Measurements from ENCODE around the gene TATDN3. TPM values are rescaled to one million over a fixed set of nuclear protein-coding genes. Genes with fewer than 3 reads are reported as not detected.
A peak's percentile ranks its signal among the peaks of the same experiment; 100 is the strongest.
"Not testable (repeated sequence)": the region's sequence is repeated elsewhere in the genome, so short reads cannot be mapped to it uniquely, and the experiment has no call there.

Gene TATDN3, protein sequence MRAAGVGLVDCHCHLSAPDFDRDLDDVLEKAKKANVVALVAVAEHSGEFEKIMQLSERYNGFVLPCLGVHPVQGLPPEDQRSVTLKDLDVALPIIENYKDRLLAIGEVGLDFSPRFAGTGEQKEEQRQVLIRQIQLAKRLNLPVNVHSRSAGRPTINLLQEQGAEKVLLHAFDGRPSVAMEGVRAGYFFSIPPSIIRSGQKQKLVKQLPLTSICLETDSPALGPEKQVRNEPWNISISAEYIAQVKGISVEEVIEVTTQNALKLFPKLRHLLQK
- 23.2 TPM for polyA plus RNA-seq (ENCODE audit: insufficient read length)
- long read RNA-seq, donor 1, transcript TATDN3-202 (10 exons, 2,389 nt), result major isoform, 5 of 10 reads
- long read RNA-seq, donor 1, partial matches to known transcripts, result 0 of 10 reads
- long read RNA-seq, donor 1, other reads (novel, unspliced or antisense), result 0 of 10 reads
- long read RNA-seq, donor 2, partial matches to known transcripts, result 0 of 6 reads
- long read RNA-seq, donor 2, other reads (novel, unspliced or antisense), result 0 of 6 reads
- long read RNA-seq, donor 3, partial matches to known transcripts, result 0 of 4 reads
- long read RNA-seq, donor 3, other reads (novel, unspliced or antisense), result 0 of 4 reads
- long read RNA-seq, donor 4, partial matches to known transcripts, result 0 of 1 reads
- long read RNA-seq, donor 4, other reads (novel, unspliced or antisense), result 0 of 1 reads
- long read RNA-seq, donor 5, transcript TATDN3-202 (10 exons, 2,389 nt), result major isoform, 5 of 38 reads
- long read RNA-seq, donor 5, transcript TATDN3-201 (10 exons, 2,321 nt), result major isoform, 5 of 38 reads
- long read RNA-seq, donor 5, partial matches to known transcripts, result 21 of 38 reads
- long read RNA-seq, donor 5, other reads (novel, unspliced or antisense), result 0 of 38 reads
- long read RNA-seq, donor 6, transcript TATDN3-202 (10 exons, 2,389 nt), result major isoform, 6 of 12 reads
- long read RNA-seq, donor 6, partial matches to known transcripts, result 0 of 12 reads
- long read RNA-seq, donor 6, other reads (novel, unspliced or antisense), result 0 of 12 reads
- long read RNA-seq, donor 7, partial matches to known transcripts, result 0 of 7 reads
- long read RNA-seq, donor 7, other reads (novel, unspliced or antisense), result 0 of 7 reads
- long read RNA-seq, donor 8, partial matches to known transcripts, result 0 of 2 reads
- long read RNA-seq, donor 8, other reads (novel, unspliced or antisense), result 0 of 2 reads

DNA sequence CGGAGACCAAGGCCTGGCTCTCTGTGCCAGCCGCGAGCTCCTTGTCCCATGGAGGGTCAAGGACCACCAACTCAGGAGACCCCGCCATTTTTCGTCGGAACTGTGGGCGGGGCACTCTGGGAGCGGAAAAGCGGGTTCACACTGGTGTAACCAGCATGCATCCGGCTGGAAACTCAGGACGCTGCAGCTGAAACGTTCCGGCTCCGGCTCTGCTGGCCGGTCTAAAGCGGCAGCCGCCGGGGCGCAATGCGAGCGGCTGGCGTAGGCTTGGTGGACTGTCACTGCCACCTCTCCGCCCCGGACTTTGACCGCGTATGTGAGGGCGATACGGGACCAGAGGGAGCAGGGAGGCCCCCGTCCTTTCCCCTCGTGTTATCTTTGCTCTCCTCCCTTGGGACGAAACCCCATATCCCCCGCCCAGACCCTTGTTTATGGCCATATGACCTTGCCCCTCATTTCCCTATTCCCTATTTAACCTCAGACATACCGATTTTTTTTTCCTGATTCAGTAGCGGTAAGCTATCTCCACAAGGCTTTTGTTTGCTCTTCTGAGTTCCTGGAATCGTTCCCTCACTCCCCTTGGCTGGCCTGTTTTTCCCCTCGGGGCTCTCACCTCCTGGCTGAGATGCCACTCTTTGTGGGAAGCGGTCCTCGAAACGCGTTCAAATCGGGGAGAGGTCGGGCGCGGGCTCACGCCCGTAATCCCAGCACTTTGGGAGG is at the start of gene TATDN3, which contains the start of gene NSL1:
Gene TATDN3, plus strand, starts transcription at position 219 of the 720 bp plus-strand sequence. Its CDS starts 28 bp downstream, at position 247.
Gene NSL1, minus strand, starts transcription at position 102 of the 720 bp plus-strand sequence. Its CDS starts 14 bp downstream, at position 88.
- DNase-seq, result peak; percentile 98

DNA sequence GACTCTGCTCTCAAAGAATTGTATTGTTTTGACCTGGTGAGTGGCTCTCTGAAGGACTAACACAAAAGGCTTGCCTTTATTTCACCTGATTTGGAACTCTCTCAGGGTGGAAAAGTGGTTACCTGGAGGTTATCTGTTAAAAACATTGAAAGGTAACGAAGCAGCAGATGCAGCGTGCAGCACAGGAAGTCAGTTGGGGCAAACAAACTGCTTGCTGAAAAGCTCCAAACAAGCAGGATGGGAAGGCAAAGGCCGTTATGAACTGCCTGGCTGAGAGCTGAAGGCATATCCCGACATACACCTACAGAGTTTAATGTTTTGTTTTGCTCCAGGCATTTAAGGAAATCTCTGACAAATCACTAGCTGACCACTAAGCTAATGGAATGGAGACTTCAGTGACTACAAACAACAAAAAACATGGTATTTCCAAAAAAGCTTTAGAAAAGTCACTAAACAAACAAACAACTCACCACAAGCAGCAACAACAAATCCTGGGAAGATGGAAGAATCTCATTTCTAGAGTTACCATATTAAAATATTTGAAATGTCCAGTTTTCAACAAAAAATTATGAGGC is 47.7 kb upstream of the TATDN3 start:
- DNase-seq, result no peak

DNA sequence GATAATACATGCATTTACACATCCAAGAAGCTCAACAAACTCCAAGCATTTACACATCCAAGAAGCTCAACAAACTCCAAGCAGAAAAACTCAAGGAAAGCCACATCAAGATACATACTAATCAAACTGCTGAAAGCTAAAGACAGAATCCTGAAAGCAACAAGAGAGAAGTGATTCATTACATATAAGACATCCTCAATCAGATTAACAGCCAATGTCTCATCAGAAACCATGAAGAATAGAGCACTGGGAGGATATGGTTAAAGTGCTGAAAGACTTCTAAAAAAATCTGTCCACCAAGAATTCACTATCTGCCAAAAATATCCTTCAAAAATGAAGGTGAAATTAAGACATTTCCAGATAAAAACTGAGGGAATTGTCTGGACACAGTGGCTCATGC is 46.4 kb upstream of the TATDN3 start:
- DNase-seq, result no peak

DNA sequence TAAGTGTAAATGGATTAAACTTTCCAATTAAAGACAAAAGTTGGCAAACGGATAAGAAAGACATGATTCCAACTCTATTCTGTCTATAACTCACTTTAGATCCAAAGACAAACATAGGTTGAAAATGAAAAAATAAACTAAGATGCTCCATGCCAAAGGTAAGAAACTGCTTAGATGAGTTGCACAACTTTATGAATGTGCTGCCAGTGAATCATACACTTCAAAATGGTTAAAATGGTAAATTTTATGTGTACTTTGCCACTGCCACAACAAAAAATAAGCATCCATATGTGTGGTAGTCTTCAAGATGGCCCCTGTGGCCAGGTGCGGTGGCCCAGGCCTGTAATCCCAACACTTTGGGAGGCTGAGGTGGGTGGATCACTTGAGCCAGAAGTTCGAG is 45.1 kb upstream of the TATDN3 start:
- DNase-seq, result no peak

DNA sequence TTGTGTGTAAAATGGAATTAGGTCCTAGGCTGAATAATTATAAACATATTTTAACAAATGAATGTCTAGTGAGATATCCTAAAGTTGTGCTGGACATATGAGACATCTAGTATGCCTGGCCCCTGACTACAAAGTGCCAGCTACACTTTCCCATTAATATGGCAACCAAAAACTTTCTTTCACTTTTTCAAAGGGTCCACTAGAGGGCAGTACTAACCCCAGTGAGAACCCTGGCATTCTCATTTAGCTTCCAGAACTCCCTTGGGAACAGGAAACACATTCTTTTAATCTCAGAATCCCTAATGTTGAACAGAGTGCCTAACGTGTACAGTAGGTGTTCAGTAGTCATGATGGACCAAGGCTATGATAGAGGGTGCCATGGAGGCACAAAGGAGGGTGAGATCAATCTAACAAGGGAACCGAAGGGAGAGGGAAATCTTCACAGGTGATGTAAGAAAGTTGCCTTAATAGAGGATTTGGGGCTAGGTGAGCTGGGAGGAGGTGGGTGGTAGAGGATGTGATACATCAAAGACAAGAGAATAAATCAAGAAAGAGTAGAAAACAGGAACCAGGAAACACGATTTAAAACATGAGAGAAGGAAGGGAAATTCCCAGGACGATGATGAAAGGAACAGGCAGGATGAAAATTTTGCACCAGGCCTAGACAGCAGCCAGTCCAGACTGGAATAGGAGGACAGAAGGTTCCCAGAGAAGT is 41.7 kb upstream of the TATDN3 start:
- peak; percentile 47 for DNase-seq

DNA sequence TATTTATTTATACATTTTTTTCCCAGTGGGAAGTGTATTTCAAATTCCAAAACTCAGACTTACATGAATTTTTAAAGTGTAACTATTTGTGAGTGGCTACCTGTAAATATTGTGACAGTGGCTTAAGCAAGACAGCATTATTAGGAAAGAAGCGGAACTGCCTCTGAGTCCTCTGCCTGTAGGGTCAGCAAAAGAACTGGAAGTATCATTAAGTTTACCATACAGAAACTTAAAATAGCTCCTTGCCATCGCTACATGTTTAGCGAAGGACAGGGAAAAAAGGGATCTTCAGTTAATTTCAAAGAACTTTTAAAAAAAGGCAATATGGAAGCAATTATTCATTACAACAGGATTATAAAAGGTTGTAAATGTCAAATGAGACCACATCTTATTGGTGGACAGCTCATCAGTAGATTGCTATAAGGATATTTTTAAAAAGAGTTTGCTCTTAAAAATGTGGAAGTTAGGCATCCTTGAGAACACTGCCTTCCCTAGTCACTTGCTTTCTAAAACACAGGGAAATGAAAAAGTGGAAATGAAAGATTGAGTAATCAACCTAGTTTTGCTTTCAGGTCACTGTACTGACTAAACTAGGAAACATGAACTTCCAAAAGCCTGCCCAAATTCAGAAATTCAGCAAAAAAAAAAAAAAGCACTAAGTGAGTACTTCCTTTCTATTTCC is 39.3 kb upstream of the TATDN3 start:
- no peak for DNase-seq

DNA sequence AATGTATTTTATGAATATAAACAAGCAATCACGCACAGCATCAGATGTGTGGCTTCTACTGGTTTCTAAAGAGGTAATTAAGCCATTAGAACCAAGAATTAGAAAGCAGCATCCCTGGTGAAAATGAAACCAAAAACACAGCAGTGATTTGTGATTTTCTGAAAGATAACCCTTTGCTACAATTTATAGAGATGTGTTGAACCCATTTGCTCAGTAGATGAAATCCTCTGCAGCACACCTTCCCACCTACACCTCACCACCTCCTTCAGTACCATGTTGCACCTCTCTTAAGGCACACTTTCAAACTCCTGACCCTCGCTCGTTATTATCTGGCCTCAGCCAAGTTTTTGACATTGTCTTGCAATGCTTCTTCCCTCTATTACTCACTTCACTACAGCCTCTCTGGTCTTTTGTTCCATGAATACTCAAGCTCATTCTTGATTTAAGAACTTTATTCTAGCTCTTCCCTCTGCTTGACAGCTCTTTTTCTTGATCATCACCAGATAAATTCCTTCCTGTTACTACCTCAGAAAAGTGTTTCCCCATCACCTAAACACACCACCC is 38.7 kb upstream of the TATDN3 start:
- no peak for DNase-seq

DNA sequence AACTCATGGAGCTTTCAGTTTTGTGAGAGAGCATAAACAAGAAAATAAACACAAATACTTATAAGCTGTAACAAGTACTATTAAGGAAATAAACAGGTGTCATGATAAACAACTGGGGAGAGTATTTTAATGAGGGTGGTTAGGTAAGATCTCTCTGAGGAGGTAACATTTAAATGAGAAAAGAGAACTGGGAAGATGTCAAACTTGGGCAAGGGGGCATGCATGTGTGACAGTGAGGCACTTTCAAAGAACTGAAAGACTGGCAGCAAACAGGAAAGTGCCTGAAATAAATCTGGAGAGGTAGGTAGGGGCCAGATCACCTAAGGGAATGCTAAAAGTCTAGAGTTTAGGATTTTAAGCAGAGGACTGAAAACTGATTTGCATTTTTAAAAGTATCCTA is 37.9 kb upstream of the TATDN3 start:
- no peak for DNase-seq

DNA sequence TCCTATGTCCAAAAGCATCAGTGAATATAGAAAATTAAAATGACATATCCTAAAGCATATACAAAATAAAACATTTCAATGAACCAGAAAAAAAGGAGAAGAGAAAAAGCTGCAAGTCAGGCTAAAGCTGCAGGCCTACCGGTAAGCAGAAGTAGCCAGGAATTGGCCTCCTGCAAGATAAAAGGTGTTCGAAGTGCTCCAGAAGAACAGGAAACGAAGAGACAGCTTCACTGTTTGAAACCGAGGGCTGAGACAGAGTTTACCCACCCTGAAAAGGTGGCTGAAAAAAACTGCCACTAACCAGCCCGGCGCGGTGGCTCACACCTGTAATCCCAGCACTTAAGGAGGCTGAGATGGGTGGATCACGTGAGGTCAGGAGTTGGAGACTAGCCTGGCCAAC is 37.5 kb upstream of the TATDN3 start:
- DNase-seq, result no peak

DNA sequence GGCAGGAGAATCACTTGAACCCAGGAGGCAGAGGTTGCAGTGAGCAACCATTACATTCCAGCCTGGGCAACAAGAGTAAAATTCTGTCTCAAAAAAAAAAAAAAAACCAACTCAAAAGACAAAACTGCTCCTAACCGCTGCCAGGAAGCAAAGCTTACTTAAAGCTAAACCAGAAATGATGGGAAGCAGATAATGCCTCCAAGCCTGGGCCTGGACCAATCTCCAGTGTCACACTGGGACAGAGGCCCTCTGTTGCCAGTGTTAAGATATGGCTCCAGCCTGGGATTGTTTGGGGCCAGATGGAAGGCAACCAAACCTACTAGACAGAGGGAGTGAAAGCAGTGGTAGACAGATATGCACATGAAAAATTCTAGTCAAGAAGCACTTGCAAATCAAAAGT is 37.0 kb upstream of the TATDN3 start:
- no peak for DNase-seq

DNA sequence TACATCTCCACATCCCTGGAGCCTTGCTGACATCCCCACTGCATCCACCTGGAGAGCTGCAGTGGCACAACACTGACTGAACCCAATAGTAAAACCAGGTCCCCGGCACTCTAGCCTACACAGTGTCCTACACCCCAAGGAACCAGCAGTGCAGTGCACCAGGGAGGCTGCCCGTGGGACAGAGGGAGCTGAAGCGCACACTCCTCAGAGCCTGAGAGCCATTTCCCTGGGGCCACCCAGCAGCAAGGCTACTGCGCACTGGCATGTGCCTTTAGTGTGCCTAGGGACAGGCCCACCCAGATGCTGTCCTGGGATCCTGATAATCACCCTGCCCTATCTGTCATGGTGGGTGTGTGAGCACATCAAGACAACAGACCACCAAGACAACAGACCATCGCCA is 32.0 kb upstream of the TATDN3 start:
- DNase-seq, result no peak

DNA sequence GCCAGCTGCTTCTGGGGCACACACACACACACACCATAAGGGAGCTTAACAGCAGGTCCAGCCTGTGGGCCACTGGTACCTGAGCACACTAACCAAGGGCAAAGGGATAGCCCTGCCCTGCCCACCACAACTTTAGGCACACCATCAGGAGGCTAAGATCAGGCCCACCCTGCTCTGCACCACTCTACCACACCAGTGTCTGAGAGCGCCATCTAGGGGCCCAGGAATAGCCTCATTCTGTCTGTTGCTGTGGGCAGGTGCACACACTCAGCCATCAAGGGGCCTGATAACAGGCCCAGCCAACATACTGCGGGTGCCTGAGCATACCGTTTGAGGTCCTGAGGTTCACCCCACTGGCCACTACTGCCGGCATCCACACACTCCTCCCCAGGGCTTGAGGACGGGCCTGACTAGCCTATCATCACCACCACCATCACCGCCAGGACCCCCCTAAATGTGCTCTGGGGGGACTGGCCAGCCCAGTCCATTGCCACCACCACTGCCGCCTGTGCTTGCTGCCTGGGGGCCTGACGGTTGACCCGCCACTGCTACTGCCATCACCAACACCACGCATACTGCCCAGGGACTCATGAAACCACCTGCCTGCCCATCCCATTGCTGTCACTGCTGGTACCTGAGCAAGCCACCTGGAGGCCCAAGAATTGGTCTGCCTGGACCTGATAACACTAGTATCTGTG is 31.4 kb upstream of the TATDN3 start:
- DNase-seq, result no peak

DNA sequence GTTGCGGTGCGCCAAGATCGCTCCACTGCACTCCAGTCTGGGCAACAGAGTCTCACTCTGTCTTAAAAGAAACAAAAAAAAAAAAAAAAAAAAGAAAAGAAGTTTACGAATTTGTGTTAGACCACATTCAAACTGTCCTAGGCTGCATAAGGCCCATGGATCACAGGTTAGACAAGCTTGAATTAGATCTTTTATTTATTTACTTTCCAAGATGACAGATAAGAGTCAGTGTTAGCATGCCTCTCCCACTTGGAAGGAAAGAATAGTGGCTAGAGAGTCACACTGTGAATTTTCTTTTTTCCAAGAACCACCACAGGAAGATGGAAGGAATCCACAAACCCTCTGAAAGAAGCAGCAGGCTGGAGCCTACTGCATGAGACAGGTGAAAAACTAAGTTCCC is 29.5 kb upstream of the TATDN3 start:
- DNase-seq, result no peak

DNA sequence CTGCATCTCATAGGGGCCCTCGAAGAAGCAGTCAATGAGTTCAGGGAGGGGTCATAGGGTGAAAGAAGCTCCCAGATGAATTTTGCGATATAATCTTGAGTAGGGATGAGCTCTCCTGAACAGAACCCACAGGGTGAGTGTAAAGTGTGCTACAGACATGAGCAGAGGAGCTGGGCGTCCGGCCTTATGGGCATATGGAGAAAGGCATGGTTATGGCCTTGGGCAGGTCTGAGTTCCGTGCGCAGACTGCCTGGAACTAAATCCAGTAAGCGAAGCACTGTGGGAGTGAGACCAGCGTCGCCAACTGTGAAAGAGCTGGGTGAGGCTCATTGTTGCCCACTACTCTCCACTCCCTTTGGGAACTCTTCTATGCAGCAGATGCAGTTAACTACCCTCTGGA is 28.9 kb upstream of the TATDN3 start:
- DNase-seq, result no peak

DNA sequence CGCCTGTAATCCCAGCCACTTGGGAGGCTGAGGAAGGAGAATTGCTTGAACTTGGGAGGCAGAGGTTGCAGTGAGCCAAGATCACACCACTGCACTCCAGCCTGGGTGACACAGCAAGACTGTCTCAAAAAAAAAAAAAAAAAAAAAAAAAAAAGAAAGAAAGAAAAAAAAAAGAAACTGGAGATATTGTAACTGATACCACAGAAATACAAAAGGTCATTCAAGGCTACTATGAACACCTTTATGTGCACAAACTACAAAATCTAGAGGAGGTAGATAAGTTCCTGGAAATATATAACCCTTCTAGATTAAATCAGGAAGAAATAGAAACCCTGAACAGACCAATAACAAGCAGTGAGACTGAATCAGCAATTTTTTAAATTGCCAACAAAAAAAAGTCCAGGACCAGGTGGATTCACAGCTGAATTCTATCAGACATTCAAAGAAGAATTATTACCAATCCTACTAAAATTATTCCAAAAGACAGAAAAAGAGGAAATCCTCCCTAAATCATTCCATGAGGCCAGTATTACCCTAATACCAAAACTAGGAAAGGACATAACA is 26.9 kb upstream of the TATDN3 start:
- DNase-seq, result not testable (repeated sequence)

DNA sequence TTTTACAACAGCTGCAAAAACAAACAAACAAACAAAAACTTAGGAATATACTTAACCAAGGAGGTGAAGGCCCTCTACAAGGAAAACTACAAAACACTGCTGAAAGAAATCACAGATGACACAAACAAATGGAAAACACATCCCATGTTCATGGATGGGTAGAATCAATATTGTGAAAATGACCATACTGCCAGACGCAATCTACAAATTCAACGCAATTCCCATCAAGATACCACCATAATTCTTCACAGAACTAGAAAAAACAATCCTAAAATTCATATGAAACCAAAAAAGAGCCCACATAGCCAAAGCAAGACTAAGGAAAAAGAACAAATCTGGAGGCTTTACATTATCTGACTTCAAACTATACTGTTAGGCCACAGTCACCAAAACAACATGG is 24.9 kb upstream of the TATDN3 start:
- DNase-seq, result not testable (repeated sequence)

DNA sequence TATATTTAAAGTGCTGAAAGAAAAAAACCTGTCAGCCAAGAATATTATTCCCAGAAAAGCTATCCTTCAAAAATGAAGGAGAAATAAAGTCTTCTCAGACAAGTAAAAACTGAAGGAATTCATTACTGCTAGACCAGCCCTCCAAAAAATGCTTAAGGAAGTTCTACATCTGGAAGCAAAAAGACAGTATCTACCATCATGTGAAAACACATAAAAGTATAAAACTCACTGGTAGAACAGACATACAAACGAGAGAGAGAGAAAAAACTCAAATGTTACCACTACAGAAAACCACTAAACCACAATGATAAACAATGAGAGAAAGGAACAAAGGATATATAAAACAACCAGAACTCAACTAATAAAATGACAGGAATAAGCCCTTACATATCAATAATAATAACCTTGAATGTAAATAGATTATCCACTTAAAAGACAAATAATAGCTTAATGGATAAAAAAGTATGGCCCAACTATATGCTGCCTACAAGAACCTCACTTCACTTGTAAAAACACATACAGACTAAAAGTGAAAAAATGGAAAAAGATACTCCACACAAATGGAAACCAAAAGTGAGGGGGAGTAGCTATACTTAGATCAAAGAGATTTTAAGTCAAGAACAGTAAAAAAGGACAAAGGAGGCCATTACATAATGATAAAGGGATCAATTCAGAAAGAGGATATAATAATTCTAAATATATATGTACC is 22.1 kb upstream of the TATDN3 start:
- DNase-seq, result no peak

DNA sequence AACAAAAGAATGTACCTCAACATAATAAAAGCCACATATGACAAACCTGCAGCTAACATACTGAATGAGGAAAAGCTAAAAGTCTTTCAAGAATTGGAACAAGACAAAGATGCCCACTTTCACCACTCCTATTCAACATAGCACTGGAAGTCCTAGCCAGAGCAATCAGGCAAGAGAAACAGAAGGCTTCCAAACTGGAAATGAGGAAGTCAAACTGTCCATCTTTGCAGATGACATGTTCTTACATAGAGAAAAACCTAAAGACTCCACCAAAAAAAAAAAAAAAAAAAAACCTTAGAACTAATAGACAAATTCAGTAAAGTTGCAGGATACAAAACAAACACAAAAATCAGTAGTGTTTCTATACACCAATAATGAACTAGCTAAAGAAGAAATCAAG is 20.4 kb upstream of the TATDN3 start:
- DNase-seq, result no peak
